Measurements from ENCODE around the gene UBTF.

The UBTF gene, protein sequence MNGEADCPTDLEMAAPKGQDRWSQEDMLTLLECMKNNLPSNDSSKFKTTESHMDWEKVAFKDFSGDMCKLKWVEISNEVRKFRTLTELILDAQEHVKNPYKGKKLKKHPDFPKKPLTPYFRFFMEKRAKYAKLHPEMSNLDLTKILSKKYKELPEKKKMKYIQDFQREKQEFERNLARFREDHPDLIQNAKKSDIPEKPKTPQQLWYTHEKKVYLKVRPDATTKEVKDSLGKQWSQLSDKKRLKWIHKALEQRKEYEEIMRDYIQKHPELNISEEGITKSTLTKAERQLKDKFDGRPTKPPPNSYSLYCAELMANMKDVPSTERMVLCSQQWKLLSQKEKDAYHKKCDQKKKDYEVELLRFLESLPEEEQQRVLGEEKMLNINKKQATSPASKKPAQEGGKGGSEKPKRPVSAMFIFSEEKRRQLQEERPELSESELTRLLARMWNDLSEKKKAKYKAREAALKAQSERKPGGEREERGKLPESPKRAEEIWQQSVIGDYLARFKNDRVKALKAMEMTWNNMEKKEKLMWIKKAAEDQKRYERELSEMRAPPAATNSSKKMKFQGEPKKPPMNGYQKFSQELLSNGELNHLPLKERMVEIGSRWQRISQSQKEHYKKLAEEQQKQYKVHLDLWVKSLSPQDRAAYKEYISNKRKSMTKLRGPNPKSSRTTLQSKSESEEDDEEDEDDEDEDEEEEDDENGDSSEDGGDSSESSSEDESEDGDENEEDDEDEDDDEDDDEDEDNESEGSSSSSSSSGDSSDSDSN

DNA sequence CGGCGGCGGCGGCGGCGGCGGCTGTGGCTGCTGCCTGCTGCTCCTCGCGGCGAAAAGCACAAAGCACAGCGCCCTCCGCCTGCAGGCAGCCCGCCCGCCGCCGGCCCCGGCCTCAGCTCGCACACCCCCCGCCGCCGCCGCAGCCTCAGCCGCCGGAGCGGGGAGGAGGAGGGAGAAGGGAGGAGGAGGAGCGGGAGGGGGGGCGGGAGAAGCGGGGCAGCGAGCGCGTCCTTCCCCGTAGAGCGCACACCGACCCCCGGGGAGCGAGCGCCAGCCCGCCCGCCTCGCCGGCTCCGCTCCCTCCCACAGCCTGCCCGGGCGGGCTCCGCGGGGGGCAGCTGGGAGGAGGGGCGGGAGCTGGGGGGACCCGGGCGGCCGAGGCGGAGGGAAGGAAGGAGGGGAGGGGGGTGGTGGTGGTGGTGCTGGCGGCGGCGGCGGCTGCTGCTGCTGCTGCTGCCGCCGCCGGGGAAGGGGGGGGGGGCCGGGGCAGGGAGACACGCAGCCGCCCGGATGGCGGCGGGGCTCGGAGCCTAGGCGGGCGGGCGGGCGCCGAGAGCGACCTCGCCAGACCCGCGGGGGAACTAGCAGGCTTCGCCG lies at the start of gene UBTF:
TSS of gene UBTF (minus strand) at position 60 of the 597 bp plus-strand sequence. CDS start 1,446 bp downstream, outside the sequence.
- no peak for DNase-seq

DNA sequence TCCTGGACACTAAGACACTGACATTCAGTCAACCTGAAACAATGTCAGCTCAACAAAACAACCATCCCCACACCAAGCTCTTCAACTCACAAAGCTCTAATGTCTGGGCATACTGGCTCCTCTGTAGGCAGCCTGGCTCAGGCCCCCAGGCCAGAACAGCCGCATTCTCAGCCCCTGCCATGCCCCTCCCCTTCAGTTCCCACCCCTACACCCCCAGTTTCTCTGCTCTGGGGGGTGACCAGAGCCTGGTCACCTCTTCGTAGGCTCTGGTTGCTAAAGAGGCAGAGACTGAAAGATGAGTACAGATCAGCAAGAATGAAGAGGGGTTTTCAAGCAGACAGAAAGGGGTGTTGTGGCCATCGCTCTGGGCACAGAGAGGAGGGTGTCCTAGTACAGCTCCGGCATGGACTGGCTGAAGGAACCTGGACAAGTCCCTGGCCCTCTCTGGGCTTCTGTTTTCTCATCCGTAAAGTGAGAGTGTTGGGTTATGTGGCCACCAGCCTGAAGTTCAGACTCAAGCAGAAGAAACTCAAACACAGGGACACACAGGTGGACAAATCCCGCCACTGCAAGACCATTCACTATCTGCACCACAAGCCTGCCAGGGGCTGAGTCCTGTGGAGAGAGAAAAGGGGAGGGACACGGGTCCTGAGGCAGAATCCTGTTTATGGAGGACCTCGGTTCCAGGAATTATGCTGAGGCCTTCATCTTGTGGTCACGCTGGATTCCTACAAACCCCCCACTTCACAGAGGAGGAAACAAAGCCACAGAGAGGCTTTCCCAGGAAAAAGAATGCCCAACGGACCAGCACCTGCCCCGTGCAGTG lies 49.4 kb upstream of the UBTF start:
- DNase-seq: no peak

DNA sequence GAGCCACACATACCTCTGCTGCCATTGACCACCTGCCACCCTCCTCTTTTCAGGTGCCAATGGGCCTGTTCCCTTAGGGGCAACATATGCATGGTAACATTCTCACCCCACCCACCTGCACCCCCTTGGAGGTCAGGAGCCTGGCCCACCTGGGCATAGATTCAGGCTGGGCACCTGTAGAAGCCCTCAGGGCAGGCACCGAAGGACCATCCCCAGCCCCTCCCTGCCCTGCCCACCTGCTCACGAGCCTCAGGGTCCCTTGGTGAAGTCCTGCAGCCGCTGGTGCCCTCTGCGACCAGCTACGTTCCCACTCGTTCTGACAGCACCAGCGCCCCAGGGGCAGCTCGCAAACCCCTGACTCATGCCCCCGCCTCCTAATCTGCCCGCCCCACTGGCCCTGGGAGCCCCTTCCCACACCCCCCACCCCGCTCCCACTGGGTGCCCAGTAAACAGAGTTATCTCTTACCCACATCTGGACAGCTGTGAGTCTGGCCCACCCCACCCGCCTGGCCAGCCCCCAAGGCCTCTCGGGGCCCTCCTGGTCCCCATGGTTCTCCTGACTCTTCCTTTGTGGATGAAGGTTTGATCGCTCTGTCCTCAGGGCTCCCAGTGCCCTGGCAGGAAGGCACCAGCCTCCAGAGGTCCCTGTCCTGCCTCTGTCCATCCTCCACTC lies 48.5 kb upstream of the UBTF start, which contains the start of gene SLC4A1:
TSS of gene SLC4A1 (minus strand) at position 318 of the 673 bp plus-strand sequence. CDS start 5,269 bp downstream, outside the sequence.
- DNase-seq: no peak

DNA sequence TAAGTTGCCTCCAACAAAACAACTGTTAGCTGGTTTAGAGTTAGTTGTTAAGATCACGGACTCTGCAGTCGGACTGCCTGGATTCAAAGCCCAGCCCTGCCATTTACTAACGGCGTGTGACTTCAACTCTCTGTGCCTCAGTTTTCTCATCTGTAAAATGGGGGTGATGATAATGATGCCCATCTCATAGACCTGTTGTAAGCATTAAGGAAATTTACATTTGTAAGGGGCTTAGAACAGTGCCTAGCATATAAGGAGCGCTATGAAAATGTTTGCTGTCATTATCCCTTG lies 47.6 kb upstream of the UBTF start:
- no peak for DNase-seq

DNA sequence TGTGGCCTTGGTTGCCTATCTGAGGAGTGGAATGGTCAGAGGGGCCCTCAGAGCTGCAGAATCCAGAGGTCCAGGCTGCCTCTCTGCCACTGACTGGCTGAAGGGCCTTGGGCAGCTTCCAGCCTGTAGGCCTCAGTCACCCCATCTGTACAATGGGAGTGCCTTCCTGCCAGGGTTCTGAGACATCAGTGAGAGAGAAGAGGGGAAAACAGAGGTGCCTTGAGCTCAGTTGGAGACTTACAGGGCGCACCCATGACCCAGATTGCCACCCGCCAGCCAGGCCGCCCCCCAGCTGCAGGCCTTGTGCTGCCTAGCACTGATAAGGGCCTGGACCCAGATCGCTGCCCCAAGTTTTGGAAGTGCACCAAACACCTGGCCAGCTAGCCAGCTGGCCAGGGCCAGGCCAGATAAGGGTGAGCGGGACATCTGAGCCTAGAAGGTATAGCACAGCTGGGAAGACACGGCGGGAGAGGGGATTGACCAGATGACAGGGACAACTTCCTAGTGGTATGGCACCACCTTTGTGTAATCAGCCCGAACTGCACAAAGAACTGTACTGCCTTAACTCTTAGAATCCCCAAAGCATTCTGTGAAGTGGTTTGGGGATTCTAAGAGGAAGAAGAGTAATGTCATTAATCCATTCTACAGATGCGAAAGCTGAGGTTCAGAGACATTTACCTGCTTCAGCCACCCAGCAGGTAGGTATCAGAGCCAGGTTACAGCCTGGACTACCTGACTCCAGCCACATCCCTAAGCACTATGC lies 47.1 kb upstream of the UBTF start:
- DNase-seq: peak; percentile 35

DNA sequence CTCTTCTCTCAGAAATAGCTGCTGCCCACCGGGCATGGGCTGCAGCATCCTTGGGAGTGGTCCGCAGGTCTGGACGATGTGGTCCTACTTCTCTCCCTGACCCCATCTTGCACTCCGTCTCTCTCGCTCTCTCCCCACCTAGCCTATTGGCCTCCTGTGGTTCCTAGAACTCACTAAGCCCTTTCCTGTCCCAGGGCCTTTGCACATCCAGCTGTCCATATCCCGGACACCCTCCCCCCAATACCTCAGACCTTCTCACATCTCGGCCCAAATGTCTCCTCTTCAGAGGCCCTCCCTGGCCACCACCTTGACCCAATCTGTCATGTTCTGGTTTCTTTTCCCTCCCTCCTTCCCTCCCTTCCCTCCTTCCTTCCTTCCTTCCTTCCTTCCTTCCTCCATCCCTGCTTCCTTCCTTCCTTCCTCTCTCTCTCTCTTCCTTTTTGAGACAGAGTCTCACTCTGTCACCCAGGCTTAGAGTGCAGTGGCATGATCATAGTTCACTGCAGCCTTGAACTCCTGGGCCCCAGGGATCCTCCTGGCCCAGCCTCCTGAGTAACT lies 43.9 kb upstream of the UBTF start:
- no peak for DNase-seq

DNA sequence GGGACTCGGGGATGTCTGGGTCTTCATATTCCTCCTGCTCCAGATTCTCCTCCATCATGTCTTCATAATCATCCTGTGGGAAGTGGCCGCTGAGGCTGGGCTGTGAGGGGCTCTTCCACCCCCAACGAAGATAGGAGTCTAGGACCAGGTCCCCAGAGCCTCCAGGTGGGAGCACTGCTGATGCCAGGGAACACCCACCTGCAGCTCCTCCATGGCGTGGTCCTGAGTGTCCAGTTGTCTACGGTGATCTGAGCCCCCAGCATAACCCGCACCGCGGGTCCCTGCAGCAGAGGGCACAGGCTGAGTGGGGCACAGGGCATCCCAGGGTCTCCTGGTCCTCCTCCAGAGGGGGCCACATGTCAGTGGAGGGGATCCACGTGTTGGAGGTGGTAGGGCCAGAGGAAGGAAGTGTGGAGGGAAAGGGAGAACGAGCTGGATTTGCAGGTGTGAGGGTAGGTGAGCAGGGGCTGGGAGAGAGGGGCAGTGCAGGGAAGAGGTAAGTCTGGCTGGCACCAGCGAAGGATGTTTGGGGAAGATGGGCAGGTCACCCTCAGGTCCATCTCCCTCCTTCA lies 43.3 kb upstream of the UBTF start:
- DNase-seq: no peak

DNA sequence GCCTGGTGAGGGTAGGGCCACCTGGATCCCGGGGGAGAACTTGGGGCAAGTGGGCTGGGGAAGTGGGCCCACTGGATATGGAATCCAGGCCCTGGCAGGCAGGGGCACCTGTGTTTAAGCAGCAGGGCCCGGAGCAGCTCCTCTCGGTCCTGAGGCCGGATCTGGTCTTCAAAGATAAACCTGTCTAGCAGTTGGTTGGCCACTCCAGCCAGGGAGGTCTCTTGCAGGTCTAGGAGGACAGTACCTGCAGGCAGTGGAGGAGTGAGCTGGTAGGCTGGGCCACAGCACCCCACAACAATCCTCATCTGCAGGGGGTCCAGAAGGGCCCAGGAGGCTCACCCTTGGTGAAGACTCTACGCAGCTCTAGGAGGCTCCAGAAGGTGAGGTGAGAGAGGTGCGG lies 40.8 kb upstream of the UBTF start:
- no peak for DNase-seq

DNA sequence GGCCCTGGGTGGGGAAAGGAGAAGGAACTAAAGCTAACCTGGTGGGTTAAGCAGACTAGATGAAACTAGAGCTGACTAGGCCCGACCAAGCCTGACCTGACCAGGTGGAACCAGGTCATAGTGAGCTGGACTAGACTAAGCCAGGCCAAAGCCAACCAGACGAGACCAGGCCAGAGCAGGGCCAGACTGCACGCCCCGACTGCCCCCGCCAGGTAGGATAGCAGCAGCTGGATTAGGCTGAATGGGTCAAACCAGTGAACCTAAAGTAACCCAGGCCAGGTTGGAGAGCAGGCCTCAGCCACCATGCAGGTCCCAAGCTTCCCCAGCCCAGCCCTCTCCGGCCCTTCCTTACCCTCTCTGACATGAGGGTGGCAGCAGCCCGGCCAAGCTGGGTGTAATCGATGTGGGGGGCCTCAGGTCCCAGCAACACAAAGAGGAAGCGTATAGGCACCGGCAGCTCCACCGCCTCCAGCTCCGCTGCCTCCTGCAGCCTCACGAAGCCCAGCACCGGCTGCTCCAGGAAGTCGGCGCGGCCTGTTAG lies 39.4 kb upstream of the UBTF start:
- DNase-seq: peak; percentile 13

DNA sequence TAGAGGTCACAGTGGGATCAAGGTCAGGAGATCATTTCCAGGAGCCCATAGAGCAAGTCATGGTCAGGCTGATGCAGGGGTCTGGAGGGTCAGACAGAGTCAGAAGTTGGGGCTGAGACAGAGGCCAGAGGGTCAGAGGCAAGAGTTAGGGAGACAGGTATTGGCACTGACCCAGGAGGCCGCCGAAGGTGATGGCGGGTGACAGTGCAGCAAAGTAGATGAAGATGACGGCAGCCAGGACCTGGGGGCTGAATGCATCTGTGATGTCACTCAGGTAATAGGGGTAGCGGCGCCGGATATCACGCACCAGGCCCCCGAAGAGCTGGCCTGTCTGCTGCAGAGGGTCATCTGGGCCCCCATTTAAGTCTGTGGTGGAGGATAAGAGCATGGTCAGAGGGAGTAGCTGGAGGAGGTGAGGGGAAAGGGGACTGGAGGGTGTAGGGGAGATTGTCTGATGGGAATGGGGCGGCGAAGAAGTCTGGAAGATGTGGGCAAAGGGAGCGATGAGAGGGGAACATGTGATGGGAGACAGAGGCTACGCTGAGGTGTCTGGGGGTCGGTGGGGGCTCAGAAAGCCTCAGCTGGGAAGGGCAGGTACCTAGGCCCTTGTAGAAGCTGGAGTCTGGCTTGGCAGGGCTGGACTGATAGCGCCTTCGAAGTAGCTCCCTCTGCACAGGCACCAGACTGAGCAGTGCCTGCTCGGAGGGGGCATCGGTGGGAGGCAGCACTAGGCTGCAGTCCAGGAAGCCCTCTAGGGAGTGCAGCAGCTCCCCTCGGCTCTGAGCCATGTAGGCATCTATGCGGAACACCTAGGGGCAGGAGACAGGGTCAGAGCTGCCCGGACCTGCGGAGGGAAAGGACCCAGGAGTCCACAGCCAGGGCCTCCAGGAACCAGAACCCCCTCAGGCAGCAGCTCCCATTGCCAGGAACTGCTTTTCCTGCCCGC lies 38.6 kb upstream of the UBTF start:
- DNase-seq: peak; percentile 8

DNA sequence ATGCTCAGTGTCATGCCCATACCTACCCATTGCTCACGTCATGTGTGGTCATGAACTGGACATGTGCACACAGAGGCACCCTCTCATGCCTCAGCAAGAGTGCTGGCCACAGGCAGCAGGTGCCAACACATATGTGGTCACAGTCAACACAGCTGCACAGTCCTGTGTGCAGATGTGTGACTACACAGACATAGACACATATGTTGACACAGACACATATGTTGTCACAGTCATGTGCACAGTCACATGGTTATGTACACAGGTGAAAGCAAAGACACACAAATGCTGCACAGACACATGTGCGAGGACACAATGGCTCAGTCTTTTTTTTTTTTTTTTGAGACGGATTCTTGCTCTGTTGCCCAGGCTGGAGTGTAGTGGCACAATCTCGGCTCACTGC lies 37.2 kb upstream of the UBTF start:
- no peak for DNase-seq

DNA sequence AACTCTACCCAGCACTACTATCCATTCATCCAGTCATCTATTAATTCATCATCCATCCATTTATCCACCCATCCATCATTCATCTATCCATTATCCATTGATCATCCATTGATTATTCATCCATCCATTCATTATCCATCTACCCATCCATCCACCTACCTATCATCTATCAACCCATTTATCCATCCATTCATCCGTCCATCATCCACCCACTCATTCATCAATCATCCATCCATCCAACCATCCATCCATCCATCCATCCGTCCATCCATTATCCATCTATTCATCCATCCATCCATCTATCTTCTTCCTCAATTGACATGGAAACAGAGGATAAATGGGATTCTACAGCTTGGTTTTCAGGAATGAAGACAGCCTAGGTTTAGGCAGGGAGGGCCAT lies 36.4 kb upstream of the UBTF start:
- DNase-seq: no peak

DNA sequence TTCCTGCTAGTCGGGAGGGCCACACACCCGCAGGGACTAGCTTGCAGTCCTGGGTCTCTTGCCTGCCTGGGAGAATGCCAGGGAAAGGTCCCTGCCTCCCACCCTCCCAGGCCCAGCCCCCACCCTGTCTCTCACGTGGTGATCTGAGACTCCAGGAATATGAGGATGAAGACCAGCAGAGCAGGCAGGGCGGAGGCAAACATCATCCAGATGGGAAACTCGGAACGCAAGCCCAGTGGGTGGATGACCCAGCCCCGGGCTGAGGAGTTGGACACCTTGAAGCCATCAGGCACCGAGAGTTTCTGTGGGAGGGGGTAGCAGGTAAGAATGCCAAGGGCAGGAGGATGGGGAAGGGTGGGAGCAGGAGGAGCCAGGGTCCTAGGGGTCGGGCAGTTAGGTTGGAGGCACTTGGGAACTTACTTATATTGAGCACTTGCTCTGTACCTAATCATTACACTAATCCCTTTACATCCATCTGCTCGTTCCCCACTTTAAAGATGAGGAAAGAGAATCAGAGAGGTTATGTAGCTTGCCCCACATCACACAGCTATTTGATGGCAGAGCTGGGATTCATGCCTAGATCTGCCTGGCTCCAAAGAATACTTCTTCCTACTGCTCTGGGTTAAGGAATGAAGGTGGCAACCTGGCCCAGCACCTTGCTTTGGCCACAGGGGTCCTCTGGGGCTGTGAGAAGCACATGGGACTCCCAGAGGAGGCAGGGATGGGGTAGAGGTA lies 35.1 kb upstream of the UBTF start:
- no peak for DNase-seq

DNA sequence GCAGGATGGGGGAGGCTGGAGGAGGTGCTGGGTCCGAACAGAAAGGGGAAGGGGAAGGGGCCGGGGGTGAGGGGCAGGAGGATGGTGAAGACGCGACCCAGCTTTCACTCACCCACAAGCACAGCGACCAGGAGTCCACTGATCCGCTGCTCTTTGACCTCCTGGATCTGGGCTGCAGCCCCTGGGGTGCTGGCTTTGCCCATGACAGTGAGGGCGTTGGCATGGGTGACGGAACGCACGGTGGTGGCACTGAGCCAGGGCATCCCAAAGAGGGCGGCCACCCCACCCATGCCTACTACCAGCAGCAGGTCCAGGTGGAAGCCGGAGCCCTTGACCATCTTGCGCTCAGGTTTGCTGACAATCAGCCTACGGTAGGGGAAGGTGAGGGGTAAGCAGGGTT lies 33.5 kb upstream of the UBTF start:
- peak; percentile 9 for DNase-seq

DNA sequence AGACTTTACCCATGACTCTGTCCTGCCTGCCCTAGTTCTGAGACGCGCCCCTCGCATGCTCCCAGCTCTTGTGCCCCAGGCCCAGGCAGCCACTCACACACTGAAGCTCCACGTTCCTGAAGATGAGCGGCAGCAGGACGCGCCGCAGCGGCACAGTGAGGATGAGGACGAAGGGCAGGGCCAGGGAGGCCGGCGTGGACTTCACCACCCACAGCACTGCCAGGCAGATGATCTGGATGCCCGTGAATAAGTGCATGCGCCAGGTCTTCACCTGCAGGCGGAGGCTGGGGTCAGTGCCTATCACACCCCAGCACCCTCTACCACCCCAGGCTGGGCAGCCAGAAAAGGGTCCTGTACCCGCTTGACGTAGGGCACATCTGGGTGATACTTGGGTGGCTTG lies 31.6 kb upstream of the UBTF start:
- DNase-seq: no peak

DNA sequence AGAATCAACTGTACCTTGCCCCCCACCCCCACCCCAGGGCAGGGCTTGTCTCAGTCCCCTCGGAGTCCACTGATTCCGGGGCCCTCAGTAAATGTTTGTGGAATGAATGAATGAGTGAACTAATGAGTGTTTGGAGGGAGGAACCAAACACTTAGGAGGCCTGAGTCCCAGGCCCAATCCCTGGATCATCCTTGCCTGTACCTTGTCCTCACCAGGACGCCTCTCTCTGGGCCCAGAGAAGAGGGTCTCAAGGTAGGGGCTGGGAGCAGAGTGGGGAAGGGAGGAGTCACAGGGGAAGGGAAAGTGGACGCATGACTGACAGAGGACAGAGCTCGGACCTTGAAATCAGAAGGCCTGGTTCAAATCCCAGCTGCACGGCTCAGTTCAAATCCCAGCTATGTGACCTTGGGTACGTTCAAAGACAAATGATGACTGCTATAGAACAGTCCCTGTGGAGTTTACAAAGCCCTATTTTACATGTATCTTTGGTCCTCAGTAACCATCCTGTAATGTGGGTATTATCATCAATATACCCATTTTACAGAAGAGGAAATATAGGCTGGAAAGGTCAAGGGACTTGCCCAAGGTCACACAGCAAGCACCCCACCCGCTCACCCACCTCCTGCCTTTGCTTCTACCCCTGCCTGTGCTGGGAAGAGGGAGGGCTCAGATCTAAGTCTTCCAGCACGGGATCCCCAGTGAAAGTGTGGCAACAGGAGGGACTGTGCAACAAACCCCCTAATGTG lies 30.2 kb upstream of the UBTF start:
- no peak for DNase-seq

DNA sequence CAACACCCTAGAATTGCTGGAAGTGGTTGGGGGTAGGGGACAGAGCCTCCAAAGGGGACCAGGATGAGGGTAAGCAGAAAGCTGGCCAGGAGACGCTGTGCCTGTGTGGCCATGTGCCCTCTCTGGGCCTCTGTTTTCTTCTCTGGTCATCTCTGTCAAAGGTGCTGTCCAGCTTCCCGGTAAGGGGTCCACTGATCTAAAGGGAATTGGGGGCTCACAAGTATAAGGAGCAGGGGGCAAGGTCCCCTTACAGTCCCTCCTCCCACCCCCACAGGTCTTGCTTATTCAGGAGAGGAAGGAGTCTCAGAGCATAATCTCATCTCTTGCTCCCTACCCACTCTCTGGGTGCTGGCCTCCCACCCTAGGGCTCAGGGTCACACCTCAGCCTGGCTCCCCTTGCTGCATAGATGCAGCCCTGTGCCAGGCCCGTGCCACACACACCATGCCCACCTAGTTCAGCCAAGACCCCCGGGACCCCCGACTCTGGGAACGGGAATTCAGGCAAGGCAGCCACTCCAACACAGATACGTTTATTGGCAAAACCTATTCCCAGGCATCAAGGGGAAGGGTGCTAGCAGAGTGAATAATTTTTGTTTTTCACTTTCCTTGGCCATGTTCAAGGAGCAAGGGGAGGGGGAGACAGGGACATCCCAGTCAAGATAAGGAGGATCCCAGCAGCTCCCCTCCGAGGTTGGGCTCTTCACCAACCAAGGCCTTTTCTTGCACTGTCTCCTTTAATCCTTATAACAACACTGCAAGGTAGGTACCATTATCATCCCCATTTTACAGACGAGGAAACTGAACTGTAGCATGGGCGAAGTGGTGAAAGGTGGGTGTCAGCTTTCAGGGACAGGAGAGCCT lies 28.6 kb upstream of the UBTF start:
- no peak for DNase-seq
